Uterus (tissue), 2 donors: ENCODE data around the gene RNF130.

ENCODE experiments used
- POLR2A ChIP-seq, 2 donors: fragments of 450-650 bp; IDR thresholded peaks; one replicate each; pipeline ENCODE4 v1.6.1; 2016; ENCODE audit warnings: antibody characterized with exemption in 2 of 2, mild to moderate bottlenecking in 1 of 2, moderate library complexity in 1 of 2
- TF ChIP-seq, protein P1 (sequence below), 4 experiments: fragments of 200-600 bp in 2 of 4; fragments of 450-650 bp in 2 of 4; sonication (generic) in 2 of 4; IDR thresholded peaks; one replicate each; pipeline ENCODE4 v1.5.1; 2016 to 2019; ENCODE audit warnings: antibody characterized with exemption in 4 of 4, mild to moderate bottlenecking in 2 of 4, moderate library complexity in 1 of 4

DNA sequence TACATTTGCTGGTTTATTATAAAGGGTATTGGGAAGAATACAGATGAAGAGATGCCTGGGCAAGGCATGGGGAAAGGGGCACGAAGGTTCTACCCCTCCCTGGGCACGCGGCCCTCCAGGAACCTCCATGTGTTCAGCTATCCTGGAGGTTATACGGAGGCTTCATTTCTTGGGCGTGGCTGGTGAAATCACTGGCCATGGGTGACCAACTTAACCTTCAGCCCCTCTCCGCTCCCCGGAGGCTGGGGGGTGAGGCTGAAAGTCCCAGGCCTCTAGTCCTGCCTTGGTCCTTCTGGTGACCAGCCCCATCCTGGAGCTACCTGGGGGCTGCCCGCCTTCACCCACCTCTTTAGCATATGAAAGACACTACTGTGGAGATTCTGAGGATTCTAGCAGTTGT, 17.0 kb upstream of the RNF130 start:
- no peak for TF ChIP-seq POLR2A (IDR thresholded peaks at IDR 0.05)
- TF ChIP-seq, protein P1, sequence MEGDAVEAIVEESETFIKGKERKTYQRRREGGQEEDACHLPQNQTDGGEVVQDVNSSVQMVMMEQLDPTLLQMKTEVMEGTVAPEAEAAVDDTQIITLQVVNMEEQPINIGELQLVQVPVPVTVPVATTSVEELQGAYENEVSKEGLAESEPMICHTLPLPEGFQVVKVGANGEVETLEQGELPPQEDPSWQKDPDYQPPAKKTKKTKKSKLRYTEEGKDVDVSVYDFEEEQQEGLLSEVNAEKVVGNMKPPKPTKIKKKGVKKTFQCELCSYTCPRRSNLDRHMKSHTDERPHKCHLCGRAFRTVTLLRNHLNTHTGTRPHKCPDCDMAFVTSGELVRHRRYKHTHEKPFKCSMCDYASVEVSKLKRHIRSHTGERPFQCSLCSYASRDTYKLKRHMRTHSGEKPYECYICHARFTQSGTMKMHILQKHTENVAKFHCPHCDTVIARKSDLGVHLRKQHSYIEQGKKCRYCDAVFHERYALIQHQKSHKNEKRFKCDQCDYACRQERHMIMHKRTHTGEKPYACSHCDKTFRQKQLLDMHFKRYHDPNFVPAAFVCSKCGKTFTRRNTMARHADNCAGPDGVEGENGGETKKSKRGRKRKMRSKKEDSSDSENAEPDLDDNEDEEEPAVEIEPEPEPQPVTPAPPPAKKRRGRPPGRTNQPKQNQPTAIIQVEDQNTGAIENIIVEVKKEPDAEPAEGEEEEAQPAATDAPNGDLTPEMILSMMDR (IDR thresholded peaks at IDR 0.05), result no peak
